ENCODE measurements around the gene CLPTM1.

DNA sequence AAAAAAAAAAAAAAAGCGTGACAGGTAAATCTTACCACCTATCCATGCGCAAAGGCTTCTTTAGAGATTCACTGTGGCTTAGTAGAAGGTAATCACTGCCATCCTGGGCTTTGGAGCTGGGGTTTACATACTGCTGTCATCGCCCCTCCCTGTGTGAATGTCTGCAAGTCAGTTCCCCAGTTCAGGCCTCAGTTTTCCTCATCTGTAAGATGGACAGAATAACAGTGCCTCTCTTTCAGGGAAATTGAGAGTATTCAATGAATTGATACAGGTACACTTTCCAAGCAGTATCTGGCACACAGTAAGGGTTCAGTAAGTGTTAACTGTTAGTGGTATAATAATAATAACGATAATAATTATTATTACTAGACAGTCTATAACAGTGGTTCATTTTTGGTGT is 48.3 kb downstream of the CLPTM1 start:
- TF ChIP-seq POLR2AphosphoS5 (IDR thresholded peaks at IDR 0.05) (no peak), SMC3 (conservative IDR thresholded peaks at IDR 0.05; ENCODE audit: poor library complexity) (no peak), RAD21 (conservative IDR thresholded peaks at IDR 0.05) (no peak), EP300 (conservative IDR thresholded peaks at IDR 0.05; ENCODE audit: poor library complexity, severe bottlenecking) (no peak), EZH2 (IDR thresholded peaks at IDR 0.05; ENCODE audit: borderline replicate concordance, insufficient read depth, low read length, poor library complexity, severe bottlenecking) (no peak), TAF1 (IDR thresholded peaks at IDR 0.05; ENCODE audit: low read depth) (no peak), MXI1 (conservative IDR thresholded peaks at IDR 0.05; ENCODE audit: poor library complexity, severe bottlenecking) (no peak)
- TF ChIP-seq, protein P1, sequence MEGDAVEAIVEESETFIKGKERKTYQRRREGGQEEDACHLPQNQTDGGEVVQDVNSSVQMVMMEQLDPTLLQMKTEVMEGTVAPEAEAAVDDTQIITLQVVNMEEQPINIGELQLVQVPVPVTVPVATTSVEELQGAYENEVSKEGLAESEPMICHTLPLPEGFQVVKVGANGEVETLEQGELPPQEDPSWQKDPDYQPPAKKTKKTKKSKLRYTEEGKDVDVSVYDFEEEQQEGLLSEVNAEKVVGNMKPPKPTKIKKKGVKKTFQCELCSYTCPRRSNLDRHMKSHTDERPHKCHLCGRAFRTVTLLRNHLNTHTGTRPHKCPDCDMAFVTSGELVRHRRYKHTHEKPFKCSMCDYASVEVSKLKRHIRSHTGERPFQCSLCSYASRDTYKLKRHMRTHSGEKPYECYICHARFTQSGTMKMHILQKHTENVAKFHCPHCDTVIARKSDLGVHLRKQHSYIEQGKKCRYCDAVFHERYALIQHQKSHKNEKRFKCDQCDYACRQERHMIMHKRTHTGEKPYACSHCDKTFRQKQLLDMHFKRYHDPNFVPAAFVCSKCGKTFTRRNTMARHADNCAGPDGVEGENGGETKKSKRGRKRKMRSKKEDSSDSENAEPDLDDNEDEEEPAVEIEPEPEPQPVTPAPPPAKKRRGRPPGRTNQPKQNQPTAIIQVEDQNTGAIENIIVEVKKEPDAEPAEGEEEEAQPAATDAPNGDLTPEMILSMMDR (IDR thresholded peaks at IDR 0.05; ENCODE audit: poor library complexity, severe bottlenecking), result no peak
- TF ChIP-seq, protein P2, sequence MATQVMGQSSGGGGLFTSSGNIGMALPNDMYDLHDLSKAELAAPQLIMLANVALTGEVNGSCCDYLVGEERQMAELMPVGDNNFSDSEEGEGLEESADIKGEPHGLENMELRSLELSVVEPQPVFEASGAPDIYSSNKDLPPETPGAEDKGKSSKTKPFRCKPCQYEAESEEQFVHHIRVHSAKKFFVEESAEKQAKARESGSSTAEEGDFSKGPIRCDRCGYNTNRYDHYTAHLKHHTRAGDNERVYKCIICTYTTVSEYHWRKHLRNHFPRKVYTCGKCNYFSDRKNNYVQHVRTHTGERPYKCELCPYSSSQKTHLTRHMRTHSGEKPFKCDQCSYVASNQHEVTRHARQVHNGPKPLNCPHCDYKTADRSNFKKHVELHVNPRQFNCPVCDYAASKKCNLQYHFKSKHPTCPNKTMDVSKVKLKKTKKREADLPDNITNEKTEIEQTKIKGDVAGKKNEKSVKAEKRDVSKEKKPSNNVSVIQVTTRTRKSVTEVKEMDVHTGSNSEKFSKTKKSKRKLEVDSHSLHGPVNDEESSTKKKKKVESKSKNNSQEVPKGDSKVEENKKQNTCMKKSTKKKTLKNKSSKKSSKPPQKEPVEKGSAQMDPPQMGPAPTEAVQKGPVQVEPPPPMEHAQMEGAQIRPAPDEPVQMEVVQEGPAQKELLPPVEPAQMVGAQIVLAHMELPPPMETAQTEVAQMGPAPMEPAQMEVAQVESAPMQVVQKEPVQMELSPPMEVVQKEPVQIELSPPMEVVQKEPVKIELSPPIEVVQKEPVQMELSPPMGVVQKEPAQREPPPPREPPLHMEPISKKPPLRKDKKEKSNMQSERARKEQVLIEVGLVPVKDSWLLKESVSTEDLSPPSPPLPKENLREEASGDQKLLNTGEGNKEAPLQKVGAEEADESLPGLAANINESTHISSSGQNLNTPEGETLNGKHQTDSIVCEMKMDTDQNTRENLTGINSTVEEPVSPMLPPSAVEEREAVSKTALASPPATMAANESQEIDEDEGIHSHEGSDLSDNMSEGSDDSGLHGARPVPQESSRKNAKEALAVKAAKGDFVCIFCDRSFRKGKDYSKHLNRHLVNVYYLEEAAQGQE (IDR thresholded peaks at IDR 0.05; ENCODE audit: borderline replicate concordance), result no peak
